Measurements from ENCODE around the gene ORC1. TPM values are rescaled to one million over a fixed set of nuclear protein-coding genes. Genes with fewer than 3 reads are reported as not detected.
A peak's percentile ranks its signal among the peaks of the same experiment; 100 is the strongest.

Gene ORC1
- total RNA-seq, 1 donor from 2014 or later = 10.5 TPM

DNA sequence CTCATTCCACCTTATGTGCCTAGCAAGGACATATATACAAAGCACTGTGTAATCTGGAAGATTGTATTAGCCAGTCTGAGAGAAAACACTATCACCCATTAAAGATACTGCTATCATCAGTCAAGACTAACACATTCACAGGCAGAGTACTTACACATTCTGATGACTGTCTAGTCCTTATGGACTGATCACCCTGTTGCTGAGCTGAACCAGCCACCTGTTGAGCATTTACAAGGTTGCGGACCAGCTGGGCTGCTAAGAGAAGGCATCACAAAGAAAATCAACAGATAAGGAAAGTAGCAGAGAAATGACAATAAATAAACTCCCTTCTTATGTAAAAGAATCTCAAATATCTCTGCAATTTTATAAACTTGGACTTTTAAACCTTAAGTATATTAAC is 31.0 kb upstream of the ORC1 start:
- peak overlapping the region; percentile 43 for H3K27ac Mint-ChIP-seq

GRCh38 chr1:52432807-52433206 is 28.6 kb upstream of the ORC1 start:
- Mint-ChIP-seq H3K4me1 (ENCODE audit: low read depth) (no peaks in the 10 kb centered on the region), H3K27ac (no peak overlapping the region), H3K27me3 (no peaks in the 10 kb centered on the region), H3K36me3 (ENCODE audit: insufficient read depth) (peaks cover 25% of the 10 kb centered on the region), H3K4me3 (ENCODE audit: low read depth) (no peak overlapping the region), H3K9me3 (ENCODE audit: low read depth) (no peaks in the 10 kb centered on the region)
- no peak for TF ChIP-seq CTCF (IDR thresholded peaks at IDR 0.05; ENCODE audit: unreplicated experiment)
- no peak for DNase-seq (ENCODE audit: low spot score, unreplicated experiment)

More for the DNA sequence above, 31.0 kb upstream of the ORC1 start:
- no peak for TF ChIP-seq CTCF (IDR thresholded peaks at IDR 0.05; ENCODE audit: unreplicated experiment)
- DNase-seq (ENCODE audit: low spot score, unreplicated experiment) = no peak
- Mint-ChIP-seq H3K27me3 (no peaks in the 10 kb centered on the region), H3K4me3 (ENCODE audit: low read depth) (no peak overlapping the region), H3K4me1 (ENCODE audit: low read depth) (no peaks in the 10 kb centered on the region), H3K9me3 (ENCODE audit: low read depth) (no peaks in the 10 kb centered on the region), H3K36me3 (ENCODE audit: insufficient read depth) (peaks cover 24% of the 10 kb centered on the region)

DNA sequence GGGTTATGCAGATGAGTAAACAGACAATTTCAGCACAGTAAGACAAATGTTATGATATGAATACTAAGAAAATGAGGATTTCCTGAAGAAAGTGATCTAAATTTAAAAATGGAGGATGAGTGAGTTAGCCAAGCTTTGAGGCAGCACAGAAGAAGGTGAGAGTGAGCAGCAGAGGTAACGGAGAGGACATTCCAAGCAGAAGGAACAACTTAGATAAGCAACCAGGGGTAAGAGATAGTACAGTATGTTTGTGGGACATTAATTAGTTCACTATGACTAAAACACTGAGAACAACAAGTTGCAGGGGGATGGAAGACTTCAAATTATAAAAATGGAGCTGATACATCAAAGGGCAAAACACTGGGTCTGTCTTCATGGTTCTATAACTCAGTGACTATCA is 22.9 kb upstream of the ORC1 start:
- peaks cover 24% of the 10 kb centered on the region for H3K36me3 Mint-ChIP-seq (ENCODE audit: insufficient read depth)
- no peak overlapping the region for H3K4me3 Mint-ChIP-seq (ENCODE audit: low read depth)
- no peak overlapping the region for H3K27ac Mint-ChIP-seq
- TF ChIP-seq CTCF (IDR thresholded peaks at IDR 0.05; ENCODE audit: unreplicated experiment) = no peak
- no peaks in the 10 kb centered on the region for H3K4me1 Mint-ChIP-seq (ENCODE audit: low read depth)
- DNase-seq (ENCODE audit: low spot score, unreplicated experiment) = no peak
- no peaks in the 10 kb centered on the region for H3K27me3 Mint-ChIP-seq
- no peaks in the 10 kb centered on the region for H3K9me3 Mint-ChIP-seq (ENCODE audit: low read depth)

DNA sequence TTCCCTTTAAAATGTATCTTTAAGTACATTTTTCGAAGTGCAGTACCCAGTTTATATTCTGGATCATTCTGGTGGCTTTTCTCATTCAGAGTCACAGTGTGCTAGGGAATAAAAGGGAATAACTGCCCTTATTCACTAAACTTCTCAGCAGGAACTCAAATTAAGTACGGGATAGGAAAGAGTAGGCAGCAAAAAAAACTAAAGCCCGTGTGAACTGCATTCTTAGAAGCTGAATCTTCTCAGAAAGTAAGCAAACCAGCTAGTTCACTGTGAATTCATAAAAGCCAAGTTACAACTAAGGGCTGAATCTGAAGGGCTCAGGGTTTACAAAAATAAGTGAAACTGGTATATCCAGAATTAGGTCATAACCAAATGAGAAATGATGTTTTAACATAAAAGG is 22.1 kb upstream of the ORC1 start:
- Mint-ChIP-seq H3K36me3 (ENCODE audit: insufficient read depth) (peaks cover 24% of the 10 kb centered on the region), H3K4me1 (ENCODE audit: low read depth) (no peaks in the 10 kb centered on the region), H3K27me3 (no peaks in the 10 kb centered on the region), H3K27ac (no peak overlapping the region), H3K4me3 (ENCODE audit: low read depth) (no peak overlapping the region), H3K9me3 (ENCODE audit: low read depth) (no peaks in the 10 kb centered on the region)
- no peak for DNase-seq (ENCODE audit: low spot score, unreplicated experiment)
- TF ChIP-seq CTCF (IDR thresholded peaks at IDR 0.05; ENCODE audit: unreplicated experiment) = no peak

GRCh38 chr1:52424813-52425212 is 20.6 kb upstream of the ORC1 start:
- no peaks in the 10 kb centered on the region for H3K27me3 Mint-ChIP-seq
- H3K27ac Mint-ChIP-seq = peak overlapping the region; percentile 44
- H3K4me1 Mint-ChIP-seq (ENCODE audit: low read depth) = no peaks in the 10 kb centered on the region
- TF ChIP-seq CTCF (IDR thresholded peaks at IDR 0.05; ENCODE audit: unreplicated experiment) = no peak
- peaks cover 21% of the 10 kb centered on the region for H3K36me3 Mint-ChIP-seq (ENCODE audit: insufficient read depth)
- no peak overlapping the region for H3K4me3 Mint-ChIP-seq (ENCODE audit: low read depth)
- DNase-seq (ENCODE audit: low spot score, unreplicated experiment) = no peak
- no peaks in the 10 kb centered on the region for H3K9me3 Mint-ChIP-seq (ENCODE audit: low read depth)

All from progenitor cell of endocrine pancreas (in vitro differentiated cells).